HG02884 (cell line): ENCODE data around the gene LMAN1L.

Source experiments
- ATAC-seq: cut with Tn5 transposase; IDR thresholded peaks from one replicate; pipeline ENCODE4 v1.9.1; 2021; ENCODE audit warnings: mild to moderate bottlenecking, moderate library complexity; ENCODE audit not compliant: unreplicated experiment

The LMAN1L gene

DNA sequence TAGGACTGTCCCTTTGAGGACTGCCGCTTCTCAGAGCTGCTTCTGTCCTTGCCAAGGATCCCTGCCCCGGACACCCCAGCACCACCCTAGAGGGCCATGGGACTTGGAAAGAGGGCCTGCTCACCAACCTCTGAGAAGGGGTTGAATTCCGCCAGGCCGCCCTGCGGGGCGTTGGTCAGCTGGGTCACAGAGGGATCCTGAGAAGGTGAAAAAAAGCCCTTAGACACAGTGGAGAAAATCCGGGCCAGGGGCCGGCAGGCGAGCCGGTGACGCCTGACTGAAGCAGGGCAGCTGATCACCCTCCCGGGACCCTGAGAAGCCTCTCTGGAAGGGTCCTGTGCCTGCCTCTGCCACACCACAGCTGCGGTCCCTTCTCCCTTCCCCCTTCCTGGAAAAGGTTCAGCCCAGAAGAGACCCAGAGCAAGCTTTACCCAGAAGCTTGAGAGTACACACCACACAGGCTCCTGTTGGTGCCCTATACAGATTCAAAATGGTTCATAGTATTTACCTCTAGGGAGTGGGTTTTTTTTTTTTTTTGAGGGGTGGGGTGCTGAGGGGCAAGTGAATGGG, 41.9 kb downstream of the LMAN1L start:
- no peak for ATAC-seq

- no peak for ATAC-seq
Measured at GRCh38 chr15:74855857-74856256, 43.2 kb downstream of the LMAN1L start.

DNA sequence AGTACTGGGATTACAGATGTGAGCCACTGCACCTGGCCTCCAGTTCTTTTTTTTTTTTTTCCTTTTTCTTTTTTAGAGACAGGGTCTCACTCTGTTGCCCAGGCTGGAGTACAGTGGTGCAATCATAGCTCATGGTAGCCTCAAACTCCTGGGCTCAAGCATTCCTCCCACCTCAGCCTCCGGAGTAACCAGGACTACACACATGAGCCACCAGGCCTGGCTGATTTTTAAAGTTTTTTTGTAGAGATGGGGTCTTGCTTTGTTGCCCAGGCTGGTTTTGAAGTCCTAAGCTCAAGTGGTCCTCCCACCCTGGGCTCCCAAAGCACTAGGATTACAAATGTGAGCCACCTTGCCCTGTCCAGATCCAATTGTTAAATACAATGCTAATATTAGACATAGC, 43.9 kb downstream of the LMAN1L start:
- no peak for ATAC-seq

DNA sequence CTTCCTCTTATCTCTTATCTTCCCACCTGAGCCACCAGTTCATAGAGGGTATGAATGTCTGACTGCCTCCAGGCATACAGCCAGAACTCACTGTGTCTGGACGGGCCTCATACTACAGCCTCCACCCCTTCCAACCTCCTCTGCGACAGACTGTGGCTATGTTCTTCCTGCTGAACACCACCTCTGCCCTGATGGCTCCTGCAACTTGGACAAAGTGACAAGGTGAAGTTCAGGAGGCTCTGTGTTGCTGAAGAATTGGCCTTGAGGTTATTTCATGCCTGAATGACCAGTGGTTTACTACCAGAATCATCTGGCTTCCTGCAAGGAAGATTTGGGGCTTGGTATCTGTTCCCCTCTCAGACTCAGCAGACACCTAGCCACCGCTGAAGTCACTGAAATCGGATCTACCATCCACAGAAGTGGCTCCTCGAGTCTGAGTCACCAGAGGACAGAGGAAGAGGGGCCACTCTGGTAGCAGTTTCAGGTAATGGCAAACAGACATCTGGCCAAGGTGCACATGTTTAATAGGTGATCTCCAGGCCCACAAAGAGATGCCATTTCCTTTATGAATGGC, 44.5 kb downstream of the LMAN1L start:
- no peak for ATAC-seq

DNA sequence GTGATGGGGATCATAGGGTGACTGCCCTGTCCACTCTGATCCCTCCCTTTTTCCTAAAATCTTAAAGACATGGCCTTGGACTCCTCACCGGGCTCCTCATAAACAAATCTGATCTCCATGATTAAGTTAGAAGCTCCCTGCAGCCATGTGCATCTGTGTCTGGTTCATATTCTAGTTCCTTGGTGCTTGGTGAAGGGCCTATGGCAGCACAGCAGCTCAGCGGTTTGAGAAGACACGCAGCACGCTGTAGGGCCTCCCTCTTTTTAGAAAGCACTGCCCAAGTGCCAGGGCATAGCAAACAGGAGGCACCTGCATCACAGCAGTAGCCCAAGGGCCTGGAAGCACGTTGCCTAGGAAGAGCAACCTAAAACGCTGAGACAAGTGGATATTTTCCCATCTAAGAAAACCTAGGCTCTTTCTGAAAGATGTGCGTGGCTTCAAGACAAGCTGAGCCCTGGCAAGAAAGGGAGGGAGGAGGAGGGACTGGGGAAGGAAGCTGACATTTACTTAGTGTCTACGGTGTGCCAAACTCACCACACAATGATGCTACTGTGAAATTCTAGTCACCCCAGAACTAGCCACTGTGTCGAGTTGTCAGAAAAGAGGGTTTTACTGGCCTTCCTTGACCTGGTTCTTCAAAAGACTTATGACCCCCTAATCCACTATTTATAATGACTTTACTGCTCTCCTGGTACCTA, 45.2 kb downstream of the LMAN1L start:
- no peak for ATAC-seq

DNA sequence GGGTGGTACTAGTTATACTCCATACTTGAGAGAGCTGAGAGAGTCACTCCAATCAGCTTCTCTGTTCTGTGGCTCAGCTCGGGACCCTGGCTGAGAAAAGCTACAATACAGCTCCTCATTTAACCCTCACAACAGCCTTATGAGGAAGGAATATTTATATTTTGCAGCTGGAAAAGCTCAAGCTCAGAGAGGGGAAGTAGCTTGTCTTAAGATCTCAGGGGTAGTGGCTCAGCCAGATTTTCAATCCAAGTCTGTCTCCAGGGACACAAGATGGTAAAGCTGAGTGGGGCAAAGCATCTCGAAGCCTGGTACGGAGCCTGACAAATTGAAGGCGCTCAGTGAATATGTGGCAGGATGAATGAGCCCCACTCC, 45.7 kb downstream of the LMAN1L start:
- no peak for ATAC-seq

- no peak for ATAC-seq
Measured at GRCh38 chr15:74863239-74864056, 50.8 kb downstream of the LMAN1L start.

GRCh38 chr15:74864296-74864695, 51.7 kb downstream of the LMAN1L start:
- ATAC-seq, result no peak

DNA sequence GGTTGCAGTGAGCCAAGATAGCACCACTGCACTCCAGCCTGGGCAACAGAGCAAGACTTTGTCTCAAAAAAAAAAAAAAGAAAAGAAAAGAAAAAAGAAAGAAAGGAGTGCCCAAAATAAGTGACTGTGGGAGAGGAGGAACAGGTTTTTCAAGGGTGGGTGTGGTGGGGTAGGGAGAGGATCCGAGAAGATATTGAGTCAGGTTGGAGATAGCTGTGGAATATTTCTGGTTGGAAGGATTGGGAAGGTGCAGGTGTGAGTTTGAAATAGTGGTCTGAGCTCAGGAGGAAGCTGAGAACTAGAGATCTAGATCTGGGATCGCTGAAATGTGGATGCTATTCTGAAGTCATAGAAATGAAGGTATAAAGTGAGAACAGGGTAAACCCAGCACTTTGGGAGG, 52.7 kb downstream of the LMAN1L start:
- ATAC-seq, result no peak

DNA sequence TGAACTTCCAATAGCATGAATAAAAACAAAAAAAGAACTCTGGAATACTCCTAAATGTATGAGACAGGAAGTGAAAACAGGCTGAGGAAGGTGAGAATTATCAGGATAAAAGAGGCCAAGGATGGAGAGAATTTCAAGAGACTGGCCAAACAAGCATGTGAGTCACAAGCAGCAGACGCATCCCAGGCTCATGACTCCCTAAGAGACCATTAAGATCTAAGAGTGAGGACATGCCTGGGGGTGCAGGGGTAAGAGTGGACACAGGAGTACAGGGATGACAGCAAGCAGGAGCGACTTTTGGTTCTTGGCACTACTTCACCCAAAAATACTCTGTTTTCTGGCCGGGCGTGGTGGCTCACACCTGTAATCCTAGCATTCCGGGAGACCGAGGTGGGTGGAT, 53.5 kb downstream of the LMAN1L start:
- ATAC-seq, result no peak

DNA sequence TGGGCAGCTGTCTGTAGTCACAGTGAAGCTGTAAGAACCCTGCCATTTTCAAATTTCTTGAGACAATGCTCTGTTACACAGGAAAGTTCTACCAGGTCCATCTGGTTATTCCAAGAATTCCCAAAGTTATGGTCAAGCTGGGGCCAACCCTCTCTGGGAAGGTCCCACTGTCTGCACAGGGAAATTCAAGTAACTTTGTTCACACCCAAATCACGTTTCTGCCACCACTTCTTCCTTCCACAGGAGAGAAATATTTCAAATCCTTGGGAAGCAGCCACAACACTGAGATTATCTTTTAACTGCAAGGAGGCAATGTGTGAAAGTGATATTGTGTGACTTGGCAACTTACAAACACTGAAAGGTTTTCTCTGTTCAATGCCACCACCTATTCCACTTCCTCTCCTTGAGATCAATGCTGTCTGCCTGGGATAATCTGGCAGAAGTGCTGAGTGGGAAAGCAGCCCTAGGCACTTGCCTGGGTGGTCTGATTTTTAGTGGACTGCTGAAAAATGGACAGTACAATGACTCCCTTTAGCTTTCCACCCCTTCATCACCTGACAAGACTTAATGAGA, 54.9 kb downstream of the LMAN1L start:
- ATAC-seq, result no peak

- no peak for ATAC-seq
Measured at GRCh38 chr15:74868059-74868458, 55.4 kb downstream of the LMAN1L start.

GRCh38 chr15:74869372-74869725, 56.7 kb downstream of the LMAN1L start:
- no peak for ATAC-seq

DNA sequence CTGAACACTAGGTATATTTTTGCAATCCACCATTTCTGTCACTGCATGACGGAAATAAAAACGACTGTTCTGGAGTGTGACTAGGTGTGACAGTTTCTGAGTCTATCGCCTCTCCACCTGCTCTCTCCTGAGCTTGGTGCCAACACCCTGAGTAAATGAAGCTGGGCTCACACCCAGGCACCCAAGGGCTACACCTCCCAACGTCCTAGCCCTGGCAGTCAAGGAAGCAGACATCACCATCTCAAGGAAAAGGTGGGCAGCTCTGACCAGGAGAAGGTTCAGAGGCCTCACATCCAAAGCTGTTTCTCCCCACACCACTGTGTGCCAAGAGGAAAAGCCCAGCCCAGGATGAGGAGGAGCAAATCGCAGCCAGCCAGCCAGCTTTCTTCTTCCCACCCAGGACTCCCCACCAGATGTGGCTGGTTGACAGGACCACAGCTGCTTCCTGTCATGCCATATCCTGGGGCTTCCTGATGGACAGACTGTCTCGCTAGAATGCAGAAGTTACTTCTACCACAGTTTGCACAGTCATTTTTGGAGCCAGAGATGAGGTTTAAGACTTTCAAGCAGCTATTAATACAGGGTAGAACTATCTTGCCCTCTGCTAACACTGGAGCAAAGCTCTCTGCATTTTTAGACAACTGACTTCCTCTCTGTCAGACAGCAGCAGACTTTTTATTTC, 57.2 kb downstream of the LMAN1L start:
- ATAC-seq, result peak; percentile 53

DNA sequence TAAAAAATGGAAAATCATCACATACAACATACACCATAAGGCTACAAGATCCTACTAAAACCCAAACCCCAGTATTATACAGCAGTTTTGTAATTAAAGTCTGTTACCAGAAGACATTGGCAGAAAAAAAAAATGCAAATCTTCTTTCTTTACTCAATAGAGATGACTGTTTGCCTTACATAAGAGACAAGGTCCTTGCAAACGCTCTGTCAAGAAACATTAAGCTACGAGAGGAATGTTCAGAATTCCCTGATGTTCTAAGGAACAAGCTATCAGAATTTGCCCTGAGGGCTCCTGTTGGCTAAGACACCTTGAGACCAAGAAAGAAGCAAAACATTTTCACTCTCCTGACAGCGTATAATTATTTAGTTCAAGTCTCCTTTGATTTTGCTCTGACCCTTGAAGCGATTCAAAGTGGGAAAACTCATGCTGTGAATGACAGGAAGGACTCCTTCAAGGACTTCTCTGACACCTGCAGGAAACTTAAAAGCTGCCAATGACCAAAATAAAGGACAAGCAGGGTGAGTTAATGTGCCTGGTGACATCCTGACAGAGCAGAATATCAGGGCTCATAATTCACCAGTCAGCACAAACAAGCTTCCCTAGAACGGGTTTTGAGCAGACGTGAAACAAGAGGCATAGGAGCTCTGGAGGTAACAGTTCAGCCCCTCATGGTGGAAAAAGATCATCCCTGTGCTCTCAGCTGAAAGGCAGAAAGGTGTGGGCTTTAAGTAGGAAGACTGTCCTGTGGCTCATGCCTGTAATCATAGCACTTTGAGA, 58.0 kb downstream of the LMAN1L start:
- ATAC-seq, result no peak

GRCh38 chr15:74872702-74873035, 60.0 kb downstream of the LMAN1L start:
- ATAC-seq, result no peak

DNA sequence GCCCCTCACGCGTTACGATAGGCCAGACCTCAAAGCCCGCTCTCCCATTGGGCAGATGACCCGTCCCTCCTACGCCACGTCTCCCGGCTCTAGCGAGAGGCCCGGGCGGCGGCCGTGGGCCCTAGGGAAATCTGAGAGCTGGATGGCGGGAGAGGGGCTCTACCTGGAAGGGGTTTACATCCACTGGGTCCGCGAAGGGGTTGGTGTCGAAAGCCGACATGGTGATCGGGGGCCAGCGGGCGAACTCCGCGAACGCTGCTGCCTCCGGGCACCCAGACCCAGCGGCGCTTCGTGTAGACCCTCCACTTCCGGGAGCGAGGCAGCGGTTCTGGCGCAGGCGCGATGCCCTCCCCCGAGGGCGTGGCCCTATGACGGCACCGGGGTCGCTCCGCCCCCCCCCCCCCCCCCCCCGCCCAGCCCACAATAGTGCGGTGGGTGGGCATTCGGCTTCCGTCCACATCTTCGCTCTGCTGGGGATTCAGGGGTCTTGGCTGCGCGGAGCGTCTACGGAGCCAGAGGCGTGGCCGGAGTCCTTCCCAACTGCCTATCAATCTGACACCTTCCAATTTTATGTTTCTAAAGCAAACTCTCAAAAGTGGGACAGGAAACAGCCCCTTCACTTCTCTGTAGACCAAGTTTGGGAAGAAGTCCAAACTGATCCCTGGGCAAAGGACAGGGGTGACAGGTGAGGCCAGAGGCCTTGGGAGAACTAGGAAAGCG, 60.6 kb downstream of the LMAN1L start, which contains the start of gene SCAMP2:
TSS of gene SCAMP2 (minus strand) at position 330 of the 720 bp plus-strand sequence. CDS start at position 220, 110 bp downstream.
- peak; percentile 65 for ATAC-seq

GRCh38 chr15:74873756-74874424, 61.3 kb downstream of the LMAN1L start:
- ATAC-seq, result no peak
